ENCODE data around the gene PRKN. TPM values are rescaled to one million over a fixed set of nuclear protein-coding genes. Genes with fewer than 3 reads are reported as not detected.

Gene PRKN
- total RNA-seq, 1 donor from 2014 or later: not detected

GRCh38 chr6:161721511-161721910 is 1006.1 kb downstream of the PRKN start:
- no peak for DNase-seq (ENCODE audit: low spot score)
- Mint-ChIP-seq H3K4me1 (ENCODE audit: low read depth) (no peaks in the 10 kb centered on the region), H3K27ac (no peak overlapping the region), H3K27me3 (ENCODE audit: insufficient read depth) (no peaks in the 10 kb centered on the region), H3K36me3 (ENCODE audit: low read depth) (no peaks in the 10 kb centered on the region), H3K9me3 (no peaks in the 10 kb centered on the region), H3K4me3 (no peak overlapping the region)
- intact Hi-C loops (cut with micrococcal nuclease): no loop called here

- Mint-ChIP-seq H3K27ac (no peak overlapping the region), H3K9me3 (no peaks in the 10 kb centered on the region), H3K36me3 (ENCODE audit: low read depth) (no peaks in the 10 kb centered on the region), H3K4me3 (no peak overlapping the region), H3K4me1 (ENCODE audit: low read depth) (no peaks in the 10 kb centered on the region), H3K27me3 (ENCODE audit: insufficient read depth) (no peaks in the 10 kb centered on the region)
- intact Hi-C loops (cut with micrococcal nuclease): no loop called here
- no peak for DNase-seq (ENCODE audit: low spot score)
Measured at GRCh38 chr6:161716176-161716575, 1011.4 kb downstream of the PRKN start.

GRCh38 chr6:161711938-161712337 is 1015.6 kb downstream of the PRKN start:
- DNase-seq (ENCODE audit: low spot score): no peak
- Mint-ChIP-seq H3K4me1 (ENCODE audit: low read depth) (no peaks in the 10 kb centered on the region), H3K9me3 (no peaks in the 10 kb centered on the region), H3K27ac (no peak overlapping the region), H3K36me3 (ENCODE audit: low read depth) (no peaks in the 10 kb centered on the region), H3K27me3 (ENCODE audit: insufficient read depth) (peaks cover 2% of the 10 kb centered on the region), H3K4me3 (no peak overlapping the region)
- intact Hi-C loops (cut with micrococcal nuclease): no loop called here

GRCh38 chr6:161711515-161711914 is 1016.1 kb downstream of the PRKN start:
- Mint-ChIP-seq H3K4me3 (no peak overlapping the region), H3K27ac (no peak overlapping the region), H3K4me1 (ENCODE audit: low read depth) (no peaks in the 10 kb centered on the region), H3K27me3 (ENCODE audit: insufficient read depth) (peaks cover 2% of the 10 kb centered on the region), H3K36me3 (ENCODE audit: low read depth) (no peaks in the 10 kb centered on the region), H3K9me3 (no peaks in the 10 kb centered on the region)
- DNase-seq (ENCODE audit: low spot score): no peak
- intact Hi-C loops (cut with micrococcal nuclease): no loop called here

GRCh38 chr6:161710698-161711097 is 1016.9 kb downstream of the PRKN start:
- peaks cover 2% of the 10 kb centered on the region for H3K27me3 Mint-ChIP-seq (ENCODE audit: insufficient read depth)
- H3K9me3 Mint-ChIP-seq: no peaks in the 10 kb centered on the region
- H3K36me3 Mint-ChIP-seq (ENCODE audit: low read depth): no peaks in the 10 kb centered on the region
- intact Hi-C loops (cut with micrococcal nuclease): no loop called here
- no peaks in the 10 kb centered on the region for H3K4me1 Mint-ChIP-seq (ENCODE audit: low read depth)
- no peak for DNase-seq (ENCODE audit: low spot score)
- H3K4me3 Mint-ChIP-seq: no peak overlapping the region
- no peak overlapping the region for H3K27ac Mint-ChIP-seq

GRCh38 chr6:161701056-161701455 is 1026.5 kb downstream of the PRKN start:
- no peak for DNase-seq (ENCODE audit: low spot score)
- Mint-ChIP-seq H3K36me3 (ENCODE audit: low read depth) (no peaks in the 10 kb centered on the region), H3K4me1 (ENCODE audit: low read depth) (no peaks in the 10 kb centered on the region), H3K9me3 (no peaks in the 10 kb centered on the region), H3K27me3 (ENCODE audit: insufficient read depth) (peaks cover 3% of the 10 kb centered on the region), H3K27ac (no peak overlapping the region), H3K4me3 (no peak overlapping the region)
- intact Hi-C loops (cut with micrococcal nuclease): no loop called here

GRCh38 chr6:161696801-161697200 is 1030.8 kb downstream of the PRKN start:
- DNase-seq (ENCODE audit: low spot score): no peak
- intact Hi-C loops (cut with micrococcal nuclease): no loop called here
- Mint-ChIP-seq H3K27me3 (ENCODE audit: insufficient read depth) (peaks cover 3% of the 10 kb centered on the region), H3K36me3 (ENCODE audit: low read depth) (no peaks in the 10 kb centered on the region), H3K27ac (no peak overlapping the region), H3K4me3 (no peak overlapping the region), H3K4me1 (ENCODE audit: low read depth) (no peaks in the 10 kb centered on the region), H3K9me3 (no peaks in the 10 kb centered on the region)

GRCh38 chr6:161694995-161695394 is 1032.6 kb downstream of the PRKN start:
- Mint-ChIP-seq H3K4me1 (ENCODE audit: low read depth) (no peaks in the 10 kb centered on the region), H3K27me3 (ENCODE audit: insufficient read depth) (peaks cover 3% of the 10 kb centered on the region), H3K4me3 (no peak overlapping the region), H3K36me3 (ENCODE audit: low read depth) (no peaks in the 10 kb centered on the region), H3K9me3 (no peaks in the 10 kb centered on the region), H3K27ac (no peak overlapping the region)
- no peak for DNase-seq (ENCODE audit: low spot score)
- intact Hi-C loops (cut with micrococcal nuclease): loop anchor here (1.0 kb wide), 2 partner anchors 277 to 301 kb away; no protein-coding TSS in a partner anchor

- no peak overlapping the region for H3K27ac Mint-ChIP-seq
Measured at GRCh38 chr6:161686655-161687054, 1040.9 kb downstream of the PRKN start.

GRCh38 chr6:161684731-161685475 is 1042.7 kb downstream of the PRKN start:
- Mint-ChIP-seq H3K4me3 (no peak overlapping the region), H3K9me3 (no peaks in the 10 kb centered on the region), H3K36me3 (ENCODE audit: low read depth) (no peaks in the 10 kb centered on the region), H3K4me1 (ENCODE audit: low read depth) (no peaks in the 10 kb centered on the region), H3K27me3 (ENCODE audit: insufficient read depth) (peaks cover 1% of the 10 kb centered on the region), H3K27ac (no peak overlapping the region)
- DNase-seq (ENCODE audit: low spot score): no peak
- intact Hi-C loops (cut with micrococcal nuclease): no loop called here

More at GRCh38 chr6:161686655-161687054, 1040.9 kb downstream of the PRKN start:
- H3K36me3 Mint-ChIP-seq (ENCODE audit: low read depth): no peaks in the 10 kb centered on the region
- H3K9me3 Mint-ChIP-seq: no peaks in the 10 kb centered on the region
- intact Hi-C loops (cut with micrococcal nuclease): no loop called here
- H3K4me1 Mint-ChIP-seq (ENCODE audit: low read depth): no peaks in the 10 kb centered on the region
- H3K27me3 Mint-ChIP-seq (ENCODE audit: insufficient read depth): peaks cover 1% of the 10 kb centered on the region
- H3K4me3 Mint-ChIP-seq: no peak overlapping the region
- DNase-seq (ENCODE audit: low spot score): no peak

GRCh38 chr6:161683400-161683799 is 1044.2 kb downstream of the PRKN start:
- H3K36me3 Mint-ChIP-seq (ENCODE audit: low read depth): no peaks in the 10 kb centered on the region
- no peaks in the 10 kb centered on the region for H3K27me3 Mint-ChIP-seq (ENCODE audit: insufficient read depth)
- no peaks in the 10 kb centered on the region for H3K9me3 Mint-ChIP-seq

GRCh38 chr6:161682982-161683381 is 1044.6 kb downstream of the PRKN start:
- no peak overlapping the region for H3K27ac Mint-ChIP-seq

More at GRCh38 chr6:161683400-161683799, 1044.2 kb downstream of the PRKN start:
- no peak for DNase-seq (ENCODE audit: low spot score)
- no peaks in the 10 kb centered on the region for H3K4me1 Mint-ChIP-seq (ENCODE audit: low read depth)
- no peak overlapping the region for H3K27ac Mint-ChIP-seq
- no peak overlapping the region for H3K4me3 Mint-ChIP-seq
- intact Hi-C loops (cut with micrococcal nuclease): no loop called here

GRCh38 chr6:161679980-161680538 is 1047.5 kb downstream of the PRKN start:
- H3K4me3 Mint-ChIP-seq: no peak overlapping the region
- DNase-seq (ENCODE audit: low spot score): no peak
- no peaks in the 10 kb centered on the region for H3K36me3 Mint-ChIP-seq (ENCODE audit: low read depth)
- intact Hi-C loops (cut with micrococcal nuclease): no loop called here
- no peaks in the 10 kb centered on the region for H3K4me1 Mint-ChIP-seq (ENCODE audit: low read depth)
- no peaks in the 10 kb centered on the region for H3K27me3 Mint-ChIP-seq (ENCODE audit: insufficient read depth)
- H3K27ac Mint-ChIP-seq: no peak overlapping the region
- H3K9me3 Mint-ChIP-seq: no peaks in the 10 kb centered on the region

More at GRCh38 chr6:161682982-161683381, 1044.6 kb downstream of the PRKN start:
- H3K27me3 Mint-ChIP-seq (ENCODE audit: insufficient read depth): no peaks in the 10 kb centered on the region
- H3K9me3 Mint-ChIP-seq: no peaks in the 10 kb centered on the region
- no peaks in the 10 kb centered on the region for H3K36me3 Mint-ChIP-seq (ENCODE audit: low read depth)
- no peaks in the 10 kb centered on the region for H3K4me1 Mint-ChIP-seq (ENCODE audit: low read depth)
- no peak overlapping the region for H3K4me3 Mint-ChIP-seq
- no peak for DNase-seq (ENCODE audit: low spot score)
- intact Hi-C loops (cut with micrococcal nuclease): no loop called here
